ENCODE data around the gene LCA5L.

The LCA5L gene

GRCh38 chr21:39445321-39446269, at the start of gene LCA5L:
Gene LCA5L (minus strand): TSS chr21:39445778. CDS start chr21:39428493, 17,285 bp downstream.
- DNase-seq: peak; percentile 93

- DNase-seq: no peak
Observed at GRCh38 chr21:39489380-39489924, 43.9 kb upstream of the LCA5L start.

GRCh38 chr21:39484711-39485276, 39.2 kb upstream of the LCA5L start:
- DNase-seq: no peak

- DNase-seq: no peak
Observed at GRCh38 chr21:39483917-39484316, 38.3 kb upstream of the LCA5L start.

GRCh38 chr21:39481886-39482285, 36.3 kb upstream of the LCA5L start:
- no peak for DNase-seq

- no peak for DNase-seq
Observed at GRCh38 chr21:39480271-39480670, 34.7 kb upstream of the LCA5L start.

- DNase-seq: no peak
Observed at GRCh38 chr21:39479814-39480182, 34.2 kb upstream of the LCA5L start.

GRCh38 chr21:39479164-39479813, 33.7 kb upstream of the LCA5L start:
- no peak for DNase-seq

GRCh38 chr21:39474611-39475010, 29.0 kb upstream of the LCA5L start:
- no peak for DNase-seq

GRCh38 chr21:39472786-39473185, 27.2 kb upstream of the LCA5L start:
- no peak for DNase-seq

- no peak for DNase-seq
Observed at GRCh38 chr21:39471598-39471997, 26.0 kb upstream of the LCA5L start.

- no peak for DNase-seq
Observed at GRCh38 chr21:39468559-39468958, 23.0 kb upstream of the LCA5L start.

- DNase-seq: no peak
Observed at GRCh38 chr21:39467746-39468145, 22.2 kb upstream of the LCA5L start.

- DNase-seq: no peak
Observed at GRCh38 chr21:39466584-39466983, 21.0 kb upstream of the LCA5L start.

- no peak for DNase-seq
Observed at GRCh38 chr21:39463308-39463707, 17.7 kb upstream of the LCA5L start.

- DNase-seq: no peak
Observed at GRCh38 chr21:39461419-39461818, 15.8 kb upstream of the LCA5L start.

GRCh38 chr21:39456665-39457064, 11.1 kb upstream of the LCA5L start:
- no peak for DNase-seq

GRCh38 chr21:39454949-39455668, 9.5 kb upstream of the LCA5L start:
- no peak for DNase-seq

GRCh38 chr21:39453571-39454179, 8.1 kb upstream of the LCA5L start:
- no peak for DNase-seq

- no peak for DNase-seq
Observed at GRCh38 chr21:39452970-39453342, 7.4 kb upstream of the LCA5L start.

- no peak for DNase-seq
Observed at GRCh38 chr21:39452207-39452969, 6.8 kb upstream of the LCA5L start.
